ENCODE data around the gene ADM5.
A peak's percentile ranks its signal among the peaks of the same experiment; 100 is the strongest.

Gene ADM5

DNA sequence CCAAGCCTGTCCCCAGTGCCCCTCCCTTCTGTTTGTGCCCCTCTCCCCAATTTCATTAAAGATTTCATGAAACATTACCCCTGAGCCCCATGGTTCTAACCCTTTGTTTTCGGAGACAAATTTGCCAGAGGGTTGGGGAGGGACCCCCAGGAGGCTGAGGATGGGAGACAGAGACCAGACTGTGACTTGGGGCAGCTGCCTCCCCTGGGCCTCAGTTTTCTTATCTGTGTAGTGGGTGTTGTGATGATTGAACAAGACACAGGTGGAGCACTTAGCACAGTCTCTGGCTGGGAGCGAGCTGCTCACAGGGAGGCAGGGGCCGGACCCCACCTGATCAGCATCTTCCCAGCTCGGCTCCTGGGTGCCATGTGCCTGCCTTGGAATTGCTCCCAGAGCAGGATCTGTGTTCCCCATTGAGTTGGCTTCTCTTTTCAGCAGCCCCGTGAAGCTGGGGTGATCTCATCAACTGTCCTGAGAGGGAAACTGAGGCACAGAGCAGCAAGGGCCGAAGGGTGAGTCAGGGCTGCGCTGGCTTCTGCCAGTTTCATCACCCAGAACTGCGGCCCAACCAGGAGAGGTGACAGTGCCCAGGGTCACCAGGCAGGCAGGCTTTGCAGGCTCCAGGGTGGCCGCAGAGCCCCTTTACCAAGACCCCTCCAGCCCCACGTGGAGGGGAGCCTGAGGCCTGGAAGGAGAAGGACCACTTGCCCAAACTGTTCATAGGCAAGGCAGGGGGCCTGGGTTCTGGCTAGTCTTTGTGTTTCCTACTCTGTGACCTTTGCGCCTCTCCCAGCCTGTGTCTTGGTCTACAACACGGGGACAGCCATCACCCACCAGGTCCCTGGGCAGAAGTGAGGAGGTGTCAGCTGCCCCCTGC, 30.6 kb upstream of the ADM5 start:
- DNase-seq: no peak

DNA sequence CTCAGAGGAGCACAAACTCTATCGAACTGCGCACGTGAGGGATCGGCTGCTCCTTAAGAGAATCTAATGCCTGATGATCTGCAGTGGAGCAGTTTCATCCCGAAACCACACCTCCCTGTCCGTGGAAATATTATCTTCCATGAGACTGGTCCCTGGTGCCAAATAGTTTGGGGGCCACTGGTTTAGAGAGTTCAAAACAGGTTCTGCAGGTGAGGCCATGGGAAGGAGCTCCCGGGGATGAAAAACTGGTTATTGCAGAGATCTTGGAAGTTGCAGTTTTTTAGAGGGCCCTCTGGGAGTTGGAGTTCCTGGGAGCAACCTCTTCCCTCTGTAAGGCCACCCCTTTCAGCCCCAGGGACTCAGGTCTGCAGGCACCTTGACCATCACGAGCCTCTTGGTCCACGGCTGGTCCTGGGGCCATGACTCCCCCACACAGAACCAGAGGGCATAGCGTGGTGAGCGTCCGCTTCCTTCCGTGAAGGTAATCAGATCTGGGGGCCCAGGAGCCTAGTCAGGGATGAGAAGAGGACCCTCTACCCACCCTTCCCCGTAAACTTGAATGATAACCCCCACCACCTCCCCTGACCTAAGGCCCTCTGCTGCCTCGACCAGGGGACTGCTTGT, 28.9 kb upstream of the ADM5 start:
- DNase-seq: no peak

DNA sequence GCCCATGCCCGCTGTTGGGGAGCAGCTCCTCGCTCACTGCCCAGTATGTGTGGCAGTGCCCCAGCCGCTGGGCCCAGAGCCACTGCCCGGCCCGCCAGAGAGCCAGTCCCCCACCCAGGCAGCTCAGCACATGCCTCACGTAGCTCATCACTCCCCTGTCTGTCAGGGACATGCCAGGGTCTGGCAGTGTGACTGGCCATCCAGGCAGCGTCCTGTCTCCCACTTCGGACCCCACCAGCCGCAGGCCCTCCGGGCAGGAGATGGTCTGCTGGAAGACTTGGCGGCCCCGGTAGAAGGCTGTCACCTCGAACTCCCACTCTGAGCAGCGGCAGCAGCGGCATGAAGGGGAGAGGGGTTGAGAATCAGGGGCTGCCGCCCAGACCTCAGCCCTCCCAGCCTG, 27.4 kb upstream of the ADM5 start:
- DNase-seq: no peak

DNA sequence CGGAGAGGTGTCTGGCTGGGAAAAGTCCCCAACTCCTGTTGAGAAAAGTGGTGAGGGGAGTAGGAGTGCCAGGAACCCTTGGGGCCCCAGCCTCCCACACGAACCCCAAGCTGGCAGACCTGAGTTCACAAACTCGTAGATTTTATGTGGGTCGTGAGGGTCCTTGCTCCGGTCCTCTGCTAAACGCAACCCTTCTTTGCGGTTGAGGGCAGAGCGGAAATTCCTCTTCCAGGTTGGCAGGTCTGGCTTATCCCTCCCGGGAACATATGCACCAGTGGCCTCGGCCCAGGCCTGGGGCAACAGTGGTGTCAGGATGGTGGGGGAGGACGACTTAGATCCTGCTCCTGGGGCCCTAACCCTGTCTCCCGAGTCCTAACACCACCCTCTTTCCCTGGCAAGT, 26.2 kb upstream of the ADM5 start:
- no peak for DNase-seq

DNA sequence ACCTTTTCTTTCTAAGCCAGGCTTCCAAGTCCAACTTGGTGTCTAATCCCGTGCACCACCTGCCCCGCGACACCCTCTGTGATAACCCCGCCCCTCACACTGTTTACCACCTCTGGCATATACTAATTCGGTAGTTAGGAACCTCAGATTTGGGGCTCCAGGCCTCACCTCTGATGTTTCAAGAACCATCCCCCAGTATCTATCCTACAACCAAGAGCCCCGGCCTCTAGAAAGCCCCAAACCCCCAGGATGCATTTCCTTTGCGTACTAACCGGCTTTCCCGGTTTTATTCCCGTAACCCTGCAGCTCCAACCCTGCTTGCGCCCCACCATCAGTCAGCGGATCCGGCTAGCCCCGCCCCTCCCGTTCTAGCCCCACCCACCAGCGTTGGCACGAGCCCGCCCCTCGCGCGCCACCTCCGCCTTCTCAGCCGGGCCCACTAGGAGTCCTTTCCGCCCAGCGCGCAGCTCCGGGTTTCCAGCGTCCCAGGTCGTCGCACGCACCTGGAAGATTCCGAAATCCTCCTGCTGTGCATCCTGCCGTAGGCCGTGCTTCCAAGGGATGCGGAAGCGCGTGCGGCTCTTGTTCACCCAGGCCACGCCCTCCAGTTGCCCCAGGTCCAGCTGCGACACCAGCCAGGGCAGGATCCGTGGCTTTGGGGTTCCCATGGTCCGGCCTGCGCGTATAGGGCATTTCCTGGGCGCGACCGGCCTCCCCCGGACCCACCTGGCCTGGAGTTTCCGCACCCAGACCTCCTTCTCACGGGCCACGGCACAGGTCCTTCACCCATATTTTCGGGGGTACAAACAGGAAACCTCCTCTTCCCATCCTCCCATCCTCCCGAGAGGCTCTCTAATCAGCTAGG, 25.0 kb upstream of the ADM5 start:
- DNase-seq: peak; percentile 93

DNA sequence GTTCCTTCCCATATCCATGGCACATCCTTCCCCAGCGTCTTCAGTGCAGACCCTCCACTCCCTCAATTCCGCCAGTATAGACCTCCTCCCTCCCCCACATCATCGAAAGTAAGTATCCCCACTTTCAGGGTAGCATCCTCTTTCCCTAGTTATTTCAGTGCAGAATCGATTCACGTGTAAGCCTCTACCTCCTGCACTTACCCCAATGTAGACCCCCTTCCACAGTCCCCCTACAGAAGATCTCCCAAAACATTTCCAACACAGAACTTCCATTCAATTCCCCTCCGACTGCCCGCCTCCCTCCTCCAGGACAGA, 24.4 kb upstream of the ADM5 start:
- no peak for DNase-seq

DNA sequence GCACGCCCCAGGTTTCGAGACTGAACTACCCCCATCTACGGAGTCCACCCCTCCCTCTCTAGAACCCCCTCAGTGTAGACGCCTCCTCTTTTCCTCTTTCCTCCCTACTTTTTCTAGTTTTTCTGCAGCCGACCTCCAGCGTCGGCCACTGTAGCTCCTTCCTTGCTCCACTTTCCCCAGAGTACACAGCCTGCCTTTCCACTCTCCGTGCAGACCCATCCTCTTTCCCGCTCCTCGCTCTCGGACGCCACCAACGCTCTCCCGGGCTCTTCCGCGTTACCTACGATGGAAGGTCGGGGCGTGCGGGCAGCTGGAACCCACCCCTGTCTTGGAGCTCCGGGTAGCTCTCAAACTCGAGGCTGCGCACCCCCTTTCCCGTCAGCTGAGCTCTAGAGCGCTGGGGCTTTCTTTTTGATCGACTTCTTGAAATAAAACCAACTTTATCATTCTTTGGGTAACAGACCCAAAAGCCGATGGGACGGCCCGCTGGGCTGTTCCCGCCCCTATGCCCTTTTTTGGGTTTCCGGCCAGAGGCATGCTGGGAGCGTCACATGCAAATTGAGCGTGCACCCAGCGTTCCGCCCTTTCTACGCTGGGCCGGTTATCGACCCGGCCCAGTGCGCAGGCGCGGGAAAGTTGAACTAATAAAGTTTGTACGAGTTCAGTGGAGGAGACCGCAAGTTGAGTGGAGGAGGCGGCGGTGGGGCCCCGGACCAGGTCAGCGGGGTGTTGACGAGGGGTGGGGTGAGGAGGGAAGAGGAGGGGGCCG, 23.9 kb upstream of the ADM5 start, which contains the start of the genes BCL2L12 and IRF3:
Gene BCL2L12, plus strand, starts transcription at position 583 of the 769 bp plus-strand sequence. CDS start 760 bp downstream, outside the sequence.
Gene IRF3, minus strand, starts transcription at position 507 of the 769 bp plus-strand sequence. CDS start 1,019 bp downstream, outside the sequence.
- peak; percentile 99 for DNase-seq

DNA sequence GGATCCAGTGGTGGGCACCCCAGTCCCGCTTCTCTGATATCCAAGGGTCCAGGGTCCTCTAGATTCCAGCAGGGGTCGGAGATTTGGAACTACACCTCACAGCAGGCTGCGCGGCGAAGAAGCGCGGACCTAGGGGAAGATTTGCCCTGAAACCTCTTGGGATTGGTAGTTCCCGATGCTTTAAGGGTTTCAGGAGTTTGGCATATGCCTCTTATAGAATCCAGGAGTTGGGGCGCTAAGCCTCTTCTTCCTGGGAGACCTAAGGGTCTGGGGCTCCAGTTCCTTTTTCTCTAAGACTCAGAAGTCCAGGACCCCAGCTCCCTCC, 23.3 kb upstream of the ADM5 start:
- DNase-seq: no peak

DNA sequence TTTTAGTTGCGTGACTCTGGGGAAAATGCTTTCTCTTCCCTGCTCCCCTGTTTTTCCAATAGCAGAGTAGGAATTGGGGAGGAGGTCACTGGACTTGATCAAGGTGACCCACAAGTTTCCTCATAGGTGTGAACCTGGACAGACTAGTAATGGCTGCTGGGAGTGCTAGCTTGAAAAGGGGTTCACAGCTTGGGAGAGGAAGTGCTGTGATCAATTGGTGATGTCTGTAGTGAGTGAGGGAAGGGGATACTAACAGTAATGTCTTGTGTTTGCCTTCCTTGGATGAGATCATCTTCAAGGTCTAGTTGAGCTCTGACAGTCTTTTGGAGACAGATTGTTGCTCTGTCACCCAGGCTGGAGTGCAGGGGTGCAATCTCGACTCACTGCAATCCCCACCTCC, 21.9 kb upstream of the ADM5 start:
- no peak for DNase-seq

DNA sequence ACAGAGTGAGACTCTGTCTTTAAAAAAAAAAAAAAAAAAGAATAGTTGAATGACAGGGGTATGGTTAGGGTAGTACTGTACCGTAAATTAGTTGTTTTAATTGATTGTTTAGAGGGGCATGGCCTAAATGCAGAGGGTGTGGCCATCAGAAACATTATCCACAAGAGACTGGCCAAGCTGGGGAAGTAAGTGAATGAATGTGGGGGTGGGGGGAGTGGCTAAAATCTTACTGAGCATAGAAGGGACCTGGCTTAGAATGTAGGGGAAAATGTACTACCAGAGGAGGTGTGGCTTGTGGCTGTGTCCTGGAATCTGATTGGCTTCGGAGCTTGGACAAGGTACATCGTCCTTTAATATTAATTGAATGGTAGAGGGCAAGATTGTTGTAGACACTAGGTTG, 19.9 kb upstream of the ADM5 start:
- DNase-seq: no peak

DNA sequence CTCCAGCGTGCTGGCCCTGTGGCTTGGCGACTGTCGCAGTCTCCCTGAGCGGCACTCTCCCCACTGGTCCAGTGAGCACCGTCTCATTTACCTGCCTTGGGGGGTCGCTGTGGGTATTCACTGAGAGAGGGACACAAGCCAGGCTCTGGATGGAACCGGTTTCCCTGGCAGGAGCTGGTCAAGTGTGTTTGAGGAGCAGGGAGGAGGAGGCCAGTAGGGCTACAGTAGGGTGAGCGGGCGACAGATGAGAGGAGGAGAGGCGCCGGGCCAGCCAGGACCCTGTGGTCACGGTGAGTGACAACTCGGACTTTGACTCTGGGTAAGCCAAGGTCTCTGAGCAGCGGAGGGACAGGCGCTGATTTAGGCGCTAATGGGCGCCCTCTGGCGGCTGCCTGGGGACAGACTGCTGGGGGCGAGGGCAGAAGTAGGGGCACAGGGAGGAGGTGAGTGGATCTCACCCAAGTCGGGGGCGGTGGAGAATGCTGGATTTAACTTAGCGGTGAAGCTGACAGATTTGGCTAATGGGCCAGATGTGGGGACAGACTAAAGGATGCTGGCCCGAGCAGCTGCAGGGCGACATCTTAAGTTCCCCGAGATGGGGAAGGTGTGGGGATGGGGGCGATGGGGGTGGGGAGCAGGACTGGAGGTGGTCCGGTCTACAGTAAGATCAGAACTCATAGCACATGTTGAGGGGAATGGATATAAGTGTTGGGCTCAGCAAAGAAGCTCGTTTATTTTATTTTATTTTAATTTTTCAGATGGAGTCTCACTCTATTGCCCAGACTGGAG, 17.1 kb upstream of the ADM5 start:
- DNase-seq: peak; percentile 66

DNA sequence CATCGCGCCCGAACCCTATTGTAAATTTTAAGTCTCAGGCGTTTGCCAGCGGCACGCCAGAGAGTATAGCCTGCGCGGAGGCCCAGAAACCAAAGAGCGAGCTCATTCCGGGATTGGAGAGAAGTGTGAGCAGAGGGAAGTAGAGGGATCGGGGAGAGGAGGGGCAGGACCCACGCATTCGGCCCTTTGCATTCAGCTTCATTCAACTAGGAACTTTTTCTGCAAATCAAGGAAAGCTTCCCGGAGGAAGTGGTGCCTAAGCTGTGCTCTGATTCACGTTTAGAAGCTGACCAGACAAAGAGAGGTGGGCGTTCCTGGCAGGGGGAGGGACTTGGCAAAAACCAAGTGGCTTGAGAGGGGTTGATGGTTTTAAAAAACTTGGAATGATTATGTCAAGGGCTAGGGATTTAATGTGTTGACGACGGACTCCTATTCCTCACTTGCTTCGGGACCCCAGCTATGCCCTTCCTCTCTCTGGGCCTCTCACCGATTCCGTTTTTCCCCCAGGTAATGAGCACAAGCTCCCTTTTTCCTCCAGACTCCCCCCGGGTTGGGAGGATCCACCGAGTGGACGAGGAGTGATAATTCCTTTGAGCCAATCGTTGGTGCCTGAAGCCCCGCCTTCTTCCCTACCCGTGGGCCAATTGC, 13.1 kb upstream of the ADM5 start:
- no peak for DNase-seq

DNA sequence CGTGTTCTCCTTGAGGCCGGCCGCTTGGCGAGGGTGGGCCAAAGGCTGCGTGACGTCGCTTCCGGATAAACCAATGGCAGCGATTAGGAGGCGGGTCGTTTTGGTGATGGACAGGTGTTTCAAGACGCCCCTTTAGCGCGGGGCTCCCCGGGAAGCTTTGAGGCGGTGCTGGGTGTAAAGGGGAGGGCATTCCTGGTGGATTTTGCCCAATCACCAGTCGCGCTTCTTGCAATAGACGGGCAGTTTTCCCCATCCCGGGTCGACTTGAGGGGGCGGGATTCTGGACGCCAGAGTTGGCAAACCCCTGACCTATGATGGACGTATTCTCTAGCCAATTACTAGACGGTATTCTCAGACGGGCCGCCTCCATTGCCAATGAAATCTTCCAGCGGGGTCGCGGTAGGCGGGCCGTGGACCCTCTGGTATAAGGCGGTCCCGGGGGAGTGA, 12.6 kb upstream of the ADM5 start:
- DNase-seq: peak; percentile 96

DNA sequence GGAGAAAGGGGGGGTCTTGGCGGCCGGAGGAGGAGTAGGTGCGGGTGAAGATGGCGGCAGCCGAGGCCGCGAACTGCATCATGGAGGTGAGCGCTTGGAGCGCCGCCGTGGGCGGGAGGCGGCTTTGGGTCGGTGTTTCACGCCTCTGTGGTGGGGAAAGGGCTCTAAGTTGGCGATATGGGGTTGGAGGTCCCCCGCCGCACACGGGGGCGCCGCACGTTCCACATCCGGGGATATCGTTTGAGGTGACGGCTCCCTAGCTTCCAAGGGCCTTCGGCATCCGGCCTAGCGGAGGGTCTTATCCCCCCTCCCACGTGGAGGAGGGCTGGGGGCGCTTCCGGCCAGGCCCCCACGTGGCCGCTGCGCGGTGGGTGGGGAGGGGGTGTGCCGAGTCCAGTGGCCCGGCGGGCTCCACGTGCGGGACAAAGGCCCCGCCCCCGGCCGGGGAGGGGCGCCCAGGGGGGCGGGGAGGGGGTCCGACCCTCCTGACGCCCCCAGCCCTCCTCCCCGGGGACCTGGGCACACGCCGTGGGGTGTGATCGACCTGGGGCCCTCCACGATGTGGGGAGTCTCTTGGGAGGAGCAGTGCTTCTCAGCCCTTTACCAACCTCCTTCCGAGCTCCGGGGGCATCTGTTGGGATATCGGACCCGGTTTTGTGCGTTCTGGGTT, 12.0 kb upstream of the ADM5 start, which contains the start of gene PRMT1:
Gene PRMT1, plus strand, starts transcription at position 41 of the 670 bp plus-strand sequence. Its CDS starts 10 bp downstream, at position 51.
- DNase-seq: peak; percentile 37

DNA sequence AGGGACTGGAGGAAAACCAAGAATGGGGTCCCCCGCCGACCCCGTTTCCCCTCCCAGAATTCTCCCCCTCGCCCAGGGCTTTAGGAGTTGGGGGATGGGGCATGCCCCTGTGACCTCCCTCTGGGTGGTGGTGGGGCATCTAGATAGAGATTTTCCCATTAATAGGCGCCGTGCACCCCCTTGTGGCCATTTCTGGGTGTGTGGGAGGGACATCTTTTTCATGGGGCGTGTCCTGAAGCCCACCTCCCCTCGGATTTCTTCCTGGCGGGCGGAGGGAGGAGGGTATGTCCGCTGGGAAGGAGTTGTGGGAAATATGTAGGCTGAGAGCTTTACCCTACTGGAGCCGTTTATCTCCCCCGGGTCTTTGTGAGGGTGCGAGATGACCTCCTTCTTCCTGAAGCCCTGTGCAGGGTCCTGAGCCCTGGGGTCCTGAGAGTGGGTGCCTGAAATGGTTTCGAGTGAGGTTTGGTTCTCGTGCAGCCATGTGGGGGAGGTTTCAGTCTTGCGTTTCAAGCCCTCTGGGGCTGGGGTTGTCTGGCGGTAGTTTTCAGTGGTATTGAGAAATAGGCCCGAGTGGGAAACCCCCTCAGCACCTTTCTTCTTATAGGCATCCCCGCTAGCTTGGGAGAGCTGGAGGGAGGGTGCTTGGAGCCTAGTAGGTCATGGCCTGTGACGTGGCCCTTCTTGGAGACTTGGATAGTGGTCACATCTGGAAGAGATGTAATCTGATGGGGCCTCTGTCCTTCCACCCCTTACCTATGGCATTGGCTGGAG, 11.3 kb upstream of the ADM5 start:
- peak; percentile 74 for DNase-seq

DNA sequence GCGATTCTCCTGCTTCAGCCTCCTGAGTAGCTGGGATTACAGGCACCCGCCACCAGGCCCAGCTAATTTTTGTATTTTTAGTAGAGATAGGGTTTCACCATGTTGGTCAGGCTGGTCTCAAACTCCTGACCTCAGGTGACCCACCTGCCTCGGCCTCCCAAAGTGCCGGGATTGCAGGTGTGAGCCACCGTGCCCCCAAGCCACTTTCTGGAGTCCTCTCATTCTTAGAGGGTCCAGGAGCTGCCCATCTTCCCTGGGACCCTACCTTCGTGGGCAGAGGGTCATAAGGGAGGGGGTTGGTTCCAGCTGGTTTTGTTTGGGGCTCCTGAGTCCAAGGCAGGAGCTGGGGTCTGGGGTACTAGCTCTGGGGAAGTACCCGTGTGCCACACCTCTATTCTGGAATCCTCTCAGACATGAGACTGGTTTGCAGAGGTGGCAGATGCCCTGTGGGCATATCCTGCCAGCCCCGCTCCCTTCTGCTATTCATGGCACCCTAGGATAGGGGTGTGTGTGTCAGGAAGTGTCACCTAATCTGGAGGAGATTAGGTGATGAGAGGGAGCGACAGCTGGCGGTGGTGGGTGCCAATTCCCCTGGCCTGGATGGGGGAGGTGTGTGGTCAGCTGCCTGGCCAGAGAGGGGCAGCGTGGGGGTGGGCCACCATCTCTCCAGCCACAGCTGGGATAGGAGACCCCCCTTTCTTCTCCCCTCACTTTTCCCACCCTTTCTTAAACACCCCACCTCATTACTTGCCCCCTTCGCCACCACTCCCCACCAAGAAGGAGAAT, 10.2 kb upstream of the ADM5 start:
- DNase-seq: no peak

DNA sequence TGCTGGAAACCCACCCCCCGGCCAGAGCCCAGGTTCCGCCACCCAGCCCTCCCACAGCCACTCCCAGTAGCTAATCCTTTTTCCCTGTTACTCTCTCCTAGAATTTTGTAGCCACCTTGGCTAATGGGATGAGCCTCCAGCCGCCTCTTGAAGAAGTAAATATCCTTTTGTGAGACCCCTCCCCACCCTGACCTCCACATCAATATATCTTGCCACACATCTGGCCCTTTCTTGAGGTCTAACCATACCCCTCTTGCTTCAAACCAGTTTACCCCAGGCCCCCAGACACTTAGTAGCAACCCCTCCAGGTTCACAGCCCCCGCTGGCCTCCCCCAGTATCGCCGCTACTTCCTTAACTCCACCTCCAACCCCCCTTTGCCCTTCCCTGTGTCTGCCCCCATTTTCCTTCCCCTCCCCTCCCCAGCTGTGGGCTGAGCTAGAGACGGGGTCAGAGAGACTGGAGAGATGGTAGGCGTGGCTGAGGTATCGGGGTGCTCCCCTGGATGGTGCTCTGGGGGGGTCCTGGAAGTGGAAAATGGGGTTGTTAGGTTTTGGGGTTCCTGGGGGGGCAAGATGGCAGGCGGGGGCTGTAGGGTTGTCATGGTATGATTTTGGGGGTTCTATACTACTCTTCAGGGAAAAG, 9.5 kb upstream of the ADM5 start:
- no peak for DNase-seq
